Lower leg skin (tissue), 3 donors: ENCODE measurements around the gene CSN3.

Experiments used
- CTCF ChIP-seq, 3 donors: fragments of 450-650 bp; IDR thresholded peaks; one replicate each; pipeline ENCODE4 v1.5.1; 2016; ENCODE audit warnings: antibody characterized with exemption in 3 of 3, mild to moderate bottlenecking in 3 of 3, moderate library complexity in 2 of 3
- POLR2A ChIP-seq, 2 donors: fragments of 450-650 bp; IDR thresholded peaks; one replicate each; pipeline ENCODE4 v1.6.1; 2016 to 2017; ENCODE audit warnings: antibody characterized with exemption in 2 of 2, mild to moderate bottlenecking in 1 of 2, moderate library complexity in 1 of 2

GRCh38 chr4:70236125-70236524, 6.3 kb upstream of the CSN3 start:
- TF ChIP-seq CTCF (IDR thresholded peaks at IDR 0.05), result no peak
- no peak for TF ChIP-seq POLR2A (IDR thresholded peaks at IDR 0.05)
